Hematopoietic multipotent progenitor cell treated with erythropoietin and hydrocortisone succinate and interleukin-3 and kit ligand, for 17 days (in vitro differentiated cells): ENCODE results near the gene ADAM15.

Experiments used
- DNase-seq: peaks from one replicate; pipeline ENCODE4 v3.0.0-alpha.2; 2015; ENCODE audit warnings: low spot score

ADAM15 gene

GRCh38 chr1:155050560-155051341 is at the start of gene ADAM15:
ADAM15 (plus strand) TSS chr1:155051316; CDS start chr1:155051387, 71 bp downstream.
- peak; percentile 82 for DNase-seq

- DNase-seq = no peak
These were observed 49.8 kb upstream of the ADAM15 start for GRCh38 chr1:155001425-155001674.

- peak; percentile 94 for DNase-seq
These were observed 49.2 kb upstream of the ADAM15 start for GRCh38 chr1:155001675-155002463.

- DNase-seq = no peak
These were observed 48.5 kb upstream of the ADAM15 start, which contains the start of gene ZBTB7B for GRCh38 chr1:155002464-155003226. ZBTB7B (plus strand) TSS chr1:155002802; CDS start chr1:155014661, 11,859 bp downstream.

GRCh38 chr1:155003227-155003765 is 47.8 kb upstream of the ADAM15 start:
- no peak for DNase-seq

GRCh38 chr1:155003766-155004351 is 47.3 kb upstream of the ADAM15 start:
- DNase-seq = no peak

- no peak for DNase-seq
These were observed 46.6 kb upstream of the ADAM15 start for GRCh38 chr1:155004352-155005075.

GRCh38 chr1:155005076-155006011 is 45.8 kb upstream of the ADAM15 start:
- no peak for DNase-seq

- peak; percentile 47 for DNase-seq
These were observed 44.5 kb upstream of the ADAM15 start for GRCh38 chr1:155006601-155007101.

GRCh38 chr1:155007251-155007828 is 43.8 kb upstream of the ADAM15 start:
- no peak for DNase-seq

- no peak for DNase-seq
These were observed 42.8 kb upstream of the ADAM15 start for GRCh38 chr1:155008015-155008941.

- DNase-seq = no peak
These were observed 41.9 kb upstream of the ADAM15 start for GRCh38 chr1:155009221-155009711.

GRCh38 chr1:155009742-155010141 is 41.4 kb upstream of the ADAM15 start:
- no peak for DNase-seq

GRCh38 chr1:155010211-155010918 is 40.8 kb upstream of the ADAM15 start:
- DNase-seq = no peak

- DNase-seq = no peak
These were observed 40.1 kb upstream of the ADAM15 start for GRCh38 chr1:155011004-155011416.

GRCh38 chr1:155011437-155012025 is 39.6 kb upstream of the ADAM15 start:
- DNase-seq = no peak

GRCh38 chr1:155012026-155012546 is 39.0 kb upstream of the ADAM15 start:
- DNase-seq = peak; percentile 87
